Activated CD4-positive, alpha-beta T cell treated with anti-CD3 and anti-CD28 coated beads, Interleukin-2, amount 10 ng/mL, durations not matched to agents 24 days and 14 days (primary cell): ENCODE results near the gene SUCLG1. TPM values are rescaled to one million over a fixed set of nuclear protein-coding genes. Genes with fewer than 3 reads are reported as not detected.
A peak's percentile ranks its signal among the peaks of the same experiment; 100 is the strongest.

Experiments
- DNase-seq: peaks from one replicate; pipeline ENCODE4 v3.0.0; 2022
- H3K27ac Mint-ChIP-seq: one replicate; pipeline ENCODE4 v1.8.0; 2022; ENCODE audit warnings: mild to moderate bottlenecking, mixed read lengths
- H3K27me3 Mint-ChIP-seq: one replicate; pipeline ENCODE4 v1.8.0; 2022; ENCODE audit warnings: mixed read lengths
- H3K36me3 Mint-ChIP-seq: one replicate; pipeline ENCODE4 v1.8.0; 2022; ENCODE audit warnings: low read depth, mild to moderate bottlenecking, mixed read lengths
- H3K4me1 Mint-ChIP-seq: one replicate; pipeline ENCODE4 v1.8.0; 2021; ENCODE audit warnings: mixed read lengths
- H3K4me3 Mint-ChIP-seq: one replicate; pipeline ENCODE4 v1.8.0; 2022; ENCODE audit warnings: mild to moderate bottlenecking, moderate library complexity, mixed read lengths
- H3K9me3 Mint-ChIP-seq: one replicate; pipeline ENCODE4 v1.8.0; 2021; ENCODE audit warnings: mixed read lengths
- intact Hi-C: fragments of 100-400 bp; cut with micrococcal nuclease; formaldehyde crosslinking; loops from one replicate; pipeline ENCODE4 v1.15.1; 2023
- total RNA-seq: library from RNA; stranded (reverse); gene quantifications from 2 replicates; pipeline ENCODE4 v1.2.3, GENCODE V29; 2022

Gene SUCLG1
- total RNA-seq, result 71.9 and 72.6 TPM in 2 replicates

- Mint-ChIP-seq H3K27ac (peak within 1 kb of the TSS; percentile 97), H3K27me3 (no peaks in the 10 kb centered on the region), H3K4me3 (peak within 1 kb of the TSS; percentile 94), H3K9me3 (no peaks in the 10 kb centered on the region), H3K36me3 (peaks cover 5% of the 10 kb centered on the region), H3K4me1 (peaks cover 33% of the 10 kb centered on the region)
- intact Hi-C loops, result loop anchor here (1.0 to 2.0 kb wide), 5 partner anchors 58 to 868 kb away; partner anchors contain the start of genes DNAH6, TGOLN2, TMSB10 and TRABD2A
- peak; percentile 96 for DNase-seq
Observed at GRCh38 chr2:84459018-84459943, at the start of gene SUCLG1. Gene SUCLG1 (minus strand): TSS chr2:84459280. CDS start chr2:84459269, 11 bp downstream.

GRCh38 chr2:84498150-84498799 lies 39.2 kb upstream of the SUCLG1 start:
- no peak overlapping the region for H3K4me3 Mint-ChIP-seq
- no peak for DNase-seq
- peaks cover 3% of the 10 kb centered on the region for H3K36me3 Mint-ChIP-seq
- no peaks in the 10 kb centered on the region for H3K9me3 Mint-ChIP-seq
- intact Hi-C loops, result no loop called here
- H3K27me3 Mint-ChIP-seq, result peaks cover 2% of the 10 kb centered on the region
- no peak overlapping the region for H3K27ac Mint-ChIP-seq
- peaks cover 10% of the 10 kb centered on the region for H3K4me1 Mint-ChIP-seq

GRCh38 chr2:84497285-84497684 lies 38.2 kb upstream of the SUCLG1 start:
- peaks cover 3% of the 10 kb centered on the region for H3K36me3 Mint-ChIP-seq
- H3K4me3 Mint-ChIP-seq, result no peak overlapping the region
- H3K9me3 Mint-ChIP-seq, result no peaks in the 10 kb centered on the region
- H3K27me3 Mint-ChIP-seq, result peaks cover 5% of the 10 kb centered on the region
- DNase-seq, result no peak
- intact Hi-C loops, result no loop called here
- H3K4me1 Mint-ChIP-seq, result peaks cover 10% of the 10 kb centered on the region
- H3K27ac Mint-ChIP-seq, result no peak overlapping the region

GRCh38 chr2:84496386-84496785 lies 37.3 kb upstream of the SUCLG1 start:
- no peaks in the 10 kb centered on the region for H3K36me3 Mint-ChIP-seq
- peaks cover 8% of the 10 kb centered on the region for H3K27me3 Mint-ChIP-seq
- no peaks in the 10 kb centered on the region for H3K9me3 Mint-ChIP-seq
- no peak overlapping the region for H3K4me3 Mint-ChIP-seq
- DNase-seq, result no peak
- peaks cover 10% of the 10 kb centered on the region for H3K4me1 Mint-ChIP-seq
- H3K27ac Mint-ChIP-seq, result no peak overlapping the region
- intact Hi-C loops, result no loop called here

- peaks cover 10% of the 10 kb centered on the region for H3K4me1 Mint-ChIP-seq
- no peaks in the 10 kb centered on the region for H3K36me3 Mint-ChIP-seq
- DNase-seq, result peak; percentile 84
- H3K4me3 Mint-ChIP-seq, result no peak overlapping the region
- intact Hi-C loops, result loop anchor here (1.0 kb wide), 4 partner anchors 136 to 432 kb away; no protein-coding TSS in a partner anchor
- no peak overlapping the region for H3K27ac Mint-ChIP-seq
- no peaks in the 10 kb centered on the region for H3K9me3 Mint-ChIP-seq
- peaks cover 8% of the 10 kb centered on the region for H3K27me3 Mint-ChIP-seq
Observed at GRCh38 chr2:84495539-84496146, 36.6 kb upstream of the SUCLG1 start.

GRCh38 chr2:84494070-84494469 lies 35.0 kb upstream of the SUCLG1 start:
- Mint-ChIP-seq H3K4me3 (no peak overlapping the region), H3K27ac (no peak overlapping the region), H3K9me3 (no peaks in the 10 kb centered on the region), H3K36me3 (no peaks in the 10 kb centered on the region), H3K4me1 (peaks cover 8% of the 10 kb centered on the region), H3K27me3 (peaks cover 6% of the 10 kb centered on the region)
- DNase-seq, result no peak
- intact Hi-C loops, result no loop called here

GRCh38 chr2:84493514-84493913 lies 34.4 kb upstream of the SUCLG1 start:
- H3K4me3 Mint-ChIP-seq, result no peak overlapping the region
- no peak for DNase-seq
- no peak overlapping the region for H3K27ac Mint-ChIP-seq
- intact Hi-C loops, result no loop called here
- peaks cover 6% of the 10 kb centered on the region for H3K27me3 Mint-ChIP-seq
- no peaks in the 10 kb centered on the region for H3K9me3 Mint-ChIP-seq
- H3K36me3 Mint-ChIP-seq, result no peaks in the 10 kb centered on the region
- peaks cover 8% of the 10 kb centered on the region for H3K4me1 Mint-ChIP-seq

- Mint-ChIP-seq H3K4me3 (no peak overlapping the region), H3K36me3 (no peaks in the 10 kb centered on the region), H3K9me3 (no peaks in the 10 kb centered on the region), H3K27me3 (peaks cover 6% of the 10 kb centered on the region), H3K4me1 (peaks cover 5% of the 10 kb centered on the region), H3K27ac (no peak overlapping the region)
- intact Hi-C loops, result no loop called here
- no peak for DNase-seq
Observed at GRCh38 chr2:84492571-84492970, 33.5 kb upstream of the SUCLG1 start.

GRCh38 chr2:84491741-84492140 lies 32.7 kb upstream of the SUCLG1 start:
- DNase-seq, result no peak
- no peaks in the 10 kb centered on the region for H3K36me3 Mint-ChIP-seq
- no peak overlapping the region for H3K4me3 Mint-ChIP-seq
- peaks cover 5% of the 10 kb centered on the region for H3K4me1 Mint-ChIP-seq
- H3K27me3 Mint-ChIP-seq, result peaks cover 6% of the 10 kb centered on the region
- no peaks in the 10 kb centered on the region for H3K9me3 Mint-ChIP-seq
- no peak overlapping the region for H3K27ac Mint-ChIP-seq
- intact Hi-C loops, result no loop called here

- intact Hi-C loops, result no loop called here
- no peak overlapping the region for H3K27ac Mint-ChIP-seq
- DNase-seq, result no peak
- H3K4me1 Mint-ChIP-seq, result peaks cover 5% of the 10 kb centered on the region
- peaks cover 6% of the 10 kb centered on the region for H3K27me3 Mint-ChIP-seq
- no peaks in the 10 kb centered on the region for H3K9me3 Mint-ChIP-seq
- H3K36me3 Mint-ChIP-seq, result no peaks in the 10 kb centered on the region
- no peak overlapping the region for H3K4me3 Mint-ChIP-seq
Observed at GRCh38 chr2:84491256-84491655, 32.2 kb upstream of the SUCLG1 start.

GRCh38 chr2:84487298-84487996 lies 28.4 kb upstream of the SUCLG1 start:
- peaks cover 1% of the 10 kb centered on the region for H3K4me1 Mint-ChIP-seq
- intact Hi-C loops, result no loop called here
- H3K4me3 Mint-ChIP-seq, result no peak overlapping the region
- H3K27ac Mint-ChIP-seq, result no peak overlapping the region
- H3K9me3 Mint-ChIP-seq, result no peaks in the 10 kb centered on the region
- no peak for DNase-seq
- H3K36me3 Mint-ChIP-seq, result no peaks in the 10 kb centered on the region
- H3K27me3 Mint-ChIP-seq, result peaks cover 5% of the 10 kb centered on the region

- H3K27ac Mint-ChIP-seq, result no peak overlapping the region
- no peaks in the 10 kb centered on the region for H3K9me3 Mint-ChIP-seq
- intact Hi-C loops, result no loop called here
- no peak overlapping the region for H3K4me3 Mint-ChIP-seq
- no peaks in the 10 kb centered on the region for H3K27me3 Mint-ChIP-seq
- no peak for DNase-seq
- peaks cover 10% of the 10 kb centered on the region for H3K4me1 Mint-ChIP-seq
- no peaks in the 10 kb centered on the region for H3K36me3 Mint-ChIP-seq
Observed at GRCh38 chr2:84486441-84487115, 27.5 kb upstream of the SUCLG1 start.

GRCh38 chr2:84483320-84483719 lies 24.2 kb upstream of the SUCLG1 start:
- Mint-ChIP-seq H3K36me3 (no peaks in the 10 kb centered on the region), H3K4me3 (no peak overlapping the region), H3K4me1 (peaks cover 14% of the 10 kb centered on the region), H3K27me3 (no peaks in the 10 kb centered on the region), H3K9me3 (no peaks in the 10 kb centered on the region), H3K27ac (no peak overlapping the region)
- no peak for DNase-seq
- intact Hi-C loops, result no loop called here
